Activated CD8-positive, alpha-beta T cell treated with anti-CD3 and anti-CD28 coated beads, Interleukin-2, amount 10 ng/mL, durations not matched to agents 7 days and 5 days (primary cell): ENCODE results near the gene UNC13A. TPM values are rescaled to one million over a fixed set of nuclear protein-coding genes. Genes with fewer than 3 reads are reported as not detected.

ENCODE experiments used
- ATAC-seq: fragments of 150-1000 bp; cut with Tn5 transposase; one replicate; pipeline ENCODE4 v1.10.0; 2021; ENCODE audit warnings: moderate library complexity
- CTCF ChIA-PET: fragments of 350-600 bp; sonication (Branson Sonifier 250); formaldehyde crosslinking; loops from one replicate; lab custom pipeline; 2021; ENCODE audit warnings: antibody characterized with exemption; lab: Charles Lee
- POLR2A ChIA-PET: fragments of 350-600 bp; sonication (Branson Sonifier 250); formaldehyde crosslinking; loops from one replicate; lab custom pipeline; 2021; ENCODE audit warnings: antibody characterized with exemption; lab: Charles Lee
- DNase-seq: peaks from one replicate; pipeline ENCODE4 v3.0.0-alpha.2; 2020
- H3K27ac Mint-ChIP-seq: one replicate; pipeline ENCODE4 v1.8.0; 2021; ENCODE audit warnings: mild to moderate bottlenecking, mixed read lengths
- H3K27me3 Mint-ChIP-seq: one replicate; pipeline ENCODE4 v1.8.0; 2021; ENCODE audit warnings: low read depth, mixed read lengths
- H3K36me3 Mint-ChIP-seq: one replicate; pipeline ENCODE4 v1.8.0; 2021; ENCODE audit warnings: low read depth, mixed read lengths
- H3K4me1 Mint-ChIP-seq: one replicate; pipeline ENCODE4 v1.8.0; 2021; ENCODE audit warnings: low read depth, mixed read lengths
- H3K4me3 Mint-ChIP-seq: one replicate; pipeline ENCODE4 v1.8.0; 2021; ENCODE audit warnings: mild to moderate bottlenecking, mixed read lengths
- H3K9me3 Mint-ChIP-seq: one replicate; pipeline ENCODE4 v1.8.0; 2022; ENCODE audit warnings: mixed read lengths; ENCODE audit not compliant: insufficient read depth
- total RNA-seq, 2 experiments: library from RNA; stranded (reverse); gene quantifications; one replicate each; pipeline ENCODE4 v1.2.3, GENCODE V29; 2021

Gene UNC13A
- total RNA-seq, 2 experiments from 2014 or later = 0.03 TPM

DNA sequence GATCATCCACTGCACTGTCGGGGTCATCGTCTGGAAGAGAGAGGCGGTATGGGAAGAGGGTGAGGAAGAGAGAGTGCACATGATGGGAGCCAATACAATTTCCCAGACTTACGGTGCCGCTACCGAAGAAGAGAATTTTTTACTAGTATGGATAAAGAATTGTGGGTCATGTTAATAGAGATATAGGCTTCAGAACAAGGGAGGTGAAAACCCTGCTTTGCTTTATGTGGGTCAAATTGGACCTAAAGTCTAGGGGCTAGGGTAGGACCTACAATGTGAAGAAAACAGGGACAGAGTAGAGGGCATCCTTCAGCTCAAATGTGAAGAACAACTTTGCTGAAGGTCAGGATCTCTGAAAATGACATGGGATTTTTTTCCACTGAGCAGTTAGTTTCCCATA, 29.9 kb downstream of the UNC13A start:
- H3K9me3 Mint-ChIP-seq = no peaks in the 10 kb centered on the region
- H3K27ac Mint-ChIP-seq = no peak overlapping the region
- POLR2A ChIA-PET = no interaction called here
- DNase-seq (no peak), ATAC-seq (no peak)
- no peaks in the 10 kb centered on the region for H3K36me3 Mint-ChIP-seq
- CTCF ChIA-PET = no interaction called here
- no peak overlapping the region for H3K4me3 Mint-ChIP-seq
- peaks cover 2% of the 10 kb centered on the region for H3K27me3 Mint-ChIP-seq
- H3K4me1 Mint-ChIP-seq = no peaks in the 10 kb centered on the region

DNA sequence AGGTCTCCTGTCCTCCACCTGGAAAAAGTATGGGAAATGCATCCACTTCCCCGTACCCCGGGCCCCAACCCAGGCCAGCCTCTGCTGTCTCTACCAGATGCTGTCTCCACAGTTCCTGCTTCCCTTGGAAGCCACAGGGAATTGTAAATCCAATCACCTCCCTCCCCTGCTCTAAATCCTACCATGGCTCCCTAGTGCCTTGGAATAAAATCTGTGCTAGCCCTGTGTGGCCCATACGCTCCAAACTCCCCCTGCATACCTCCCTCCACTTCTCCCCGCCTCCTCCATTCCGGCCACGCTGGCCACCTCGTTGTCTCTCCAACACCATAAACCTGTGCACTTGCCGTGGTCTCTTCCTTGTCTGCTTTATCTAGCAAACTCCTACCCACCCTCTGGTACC, 31.2 kb downstream of the UNC13A start:
- POLR2A ChIA-PET = no interaction called here
- Mint-ChIP-seq H3K36me3 (no peaks in the 10 kb centered on the region), H3K27ac (no peak overlapping the region), H3K9me3 (no peaks in the 10 kb centered on the region), H3K4me1 (no peaks in the 10 kb centered on the region), H3K4me3 (no peak overlapping the region), H3K27me3 (peaks cover 2% of the 10 kb centered on the region)
- CTCF ChIA-PET = no interaction called here
- DNase-seq (no peak), ATAC-seq (no peak)

DNA sequence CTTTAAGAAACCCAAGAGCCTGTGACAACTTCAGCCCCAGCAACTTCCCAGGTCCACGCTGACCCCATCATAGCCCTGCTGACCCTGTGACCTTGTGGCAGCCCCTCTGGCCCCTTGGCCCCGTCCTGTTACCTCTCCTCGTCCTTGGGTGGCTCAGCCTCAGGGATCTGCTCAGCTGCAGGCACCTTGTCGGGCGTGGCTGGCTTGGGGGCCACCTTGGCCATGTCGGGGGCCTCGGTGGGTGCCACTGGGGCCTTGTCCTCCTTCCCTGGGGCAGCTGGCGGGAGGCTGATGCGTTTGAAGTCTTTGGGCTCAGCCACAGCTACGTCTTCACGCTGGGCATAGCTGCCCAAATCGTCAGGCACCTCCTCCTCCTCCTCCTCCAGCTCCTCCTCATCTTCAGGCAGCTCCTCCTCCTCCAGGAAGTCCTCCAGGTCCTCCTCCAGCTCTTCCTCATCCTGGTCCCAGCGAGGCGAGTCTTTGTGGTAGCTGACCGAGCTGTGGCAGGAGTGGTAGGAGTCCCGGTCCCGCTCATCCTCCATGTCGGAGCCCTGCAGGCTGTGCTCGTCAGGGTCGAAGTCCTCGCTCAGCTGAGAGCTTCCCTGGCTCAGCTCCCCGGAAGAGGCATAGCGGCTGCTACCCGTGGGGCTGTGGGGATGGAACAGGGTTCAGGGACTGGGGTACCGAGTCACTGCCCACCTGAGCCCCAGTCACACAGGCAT, 32.2 kb downstream of the UNC13A start:
- H3K36me3 Mint-ChIP-seq = no peaks in the 10 kb centered on the region
- H3K9me3 Mint-ChIP-seq = no peaks in the 10 kb centered on the region
- ChIA-PET CTCF (no interaction called here), POLR2A (no interaction called here)
- peaks cover 2% of the 10 kb centered on the region for H3K27me3 Mint-ChIP-seq
- ATAC-seq (no peak), DNase-seq (no peak)
- H3K4me3 Mint-ChIP-seq = no peak overlapping the region
- H3K4me1 Mint-ChIP-seq = no peaks in the 10 kb centered on the region
- no peak overlapping the region for H3K27ac Mint-ChIP-seq

DNA sequence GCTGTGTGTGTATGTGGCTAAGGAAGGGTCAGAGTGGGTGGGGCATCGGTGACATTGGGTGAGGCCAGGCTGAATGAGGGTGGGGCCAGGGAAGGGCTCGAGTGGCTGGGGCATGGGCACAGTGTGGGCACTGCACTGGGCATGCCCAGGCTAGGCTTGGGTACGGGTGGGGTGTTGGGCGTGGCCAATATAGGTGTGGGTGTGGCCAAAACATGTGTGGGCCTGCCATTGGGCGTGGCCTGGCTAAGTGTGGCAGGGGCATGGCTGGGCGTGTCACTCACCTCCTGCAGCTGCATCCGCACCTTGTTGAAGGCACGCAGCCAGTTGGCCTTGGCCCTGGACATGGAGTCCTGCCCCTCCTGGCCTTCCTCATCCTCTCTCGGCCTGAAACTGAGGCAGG, 33.2 kb downstream of the UNC13A start:
- H3K4me1 Mint-ChIP-seq = no peaks in the 10 kb centered on the region
- H3K36me3 Mint-ChIP-seq = no peaks in the 10 kb centered on the region
- H3K9me3 Mint-ChIP-seq = no peaks in the 10 kb centered on the region
- no peak overlapping the region for H3K27ac Mint-ChIP-seq
- H3K4me3 Mint-ChIP-seq = no peak overlapping the region
- no peak for DNase-seq
- POLR2A ChIA-PET = no interaction called here
- no peak for ATAC-seq
- CTCF ChIA-PET = no interaction called here
- H3K27me3 Mint-ChIP-seq = peaks cover 2% of the 10 kb centered on the region

DNA sequence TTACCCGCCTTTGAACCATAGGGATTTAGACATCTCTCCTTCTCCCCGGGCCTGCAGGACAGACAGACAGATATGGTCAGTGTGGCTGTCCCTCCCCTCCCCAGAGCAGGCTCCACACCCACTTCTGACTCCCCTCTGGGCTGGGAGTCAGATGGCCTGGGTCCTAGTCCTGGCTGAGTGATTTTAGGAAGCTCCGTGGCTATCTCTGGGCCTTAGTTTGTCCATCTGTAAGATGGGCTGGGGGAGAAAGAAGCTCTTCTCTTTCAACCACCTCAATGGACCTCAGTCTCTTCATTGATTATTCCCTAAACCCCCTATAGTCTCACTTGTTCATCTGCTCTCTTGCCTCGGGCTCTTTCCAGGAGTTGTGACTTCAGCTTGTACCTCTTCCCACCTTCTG, 35.5 kb downstream of the UNC13A start:
- Mint-ChIP-seq H3K36me3 (no peaks in the 10 kb centered on the region), H3K27ac (no peak overlapping the region), H3K27me3 (peaks cover 2% of the 10 kb centered on the region), H3K4me3 (no peak overlapping the region), H3K9me3 (no peaks in the 10 kb centered on the region), H3K4me1 (no peaks in the 10 kb centered on the region)
- DNase-seq (no peak), ATAC-seq (no peak)
- POLR2A ChIA-PET = interaction anchor here (0.9 kb wide), 1 partner anchor 21 kb away, joined by 3 read pairs; no protein-coding TSS in a partner anchor
- CTCF ChIA-PET = no interaction called here

DNA sequence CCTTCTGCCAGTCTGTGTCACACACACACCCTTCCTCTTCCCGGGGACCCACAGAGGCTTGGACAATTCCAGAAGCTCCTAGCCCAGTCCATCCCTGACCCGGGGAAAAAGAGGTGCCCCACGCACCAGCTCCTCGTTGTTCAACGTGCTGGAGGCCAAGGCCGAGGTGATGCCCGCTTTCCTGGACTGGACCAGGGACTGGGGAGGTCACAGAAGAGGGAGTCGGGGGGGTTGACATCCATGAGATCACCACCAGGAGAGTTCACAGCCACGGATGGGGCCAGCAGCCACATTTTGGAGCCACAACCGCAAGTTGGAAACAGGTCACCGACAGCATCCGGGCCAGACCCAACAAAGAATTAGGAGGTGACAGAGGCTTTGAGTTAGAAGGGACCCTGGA, 39.4 kb downstream of the UNC13A start:
- Mint-ChIP-seq H3K4me1 (no peaks in the 10 kb centered on the region), H3K36me3 (no peaks in the 10 kb centered on the region), H3K9me3 (no peaks in the 10 kb centered on the region), H3K4me3 (no peak overlapping the region), H3K27ac (no peak overlapping the region), H3K27me3 (no peaks in the 10 kb centered on the region)
- CTCF ChIA-PET = no interaction called here
- ATAC-seq (no peak), DNase-seq (no peak)
- POLR2A ChIA-PET = no interaction called here

DNA sequence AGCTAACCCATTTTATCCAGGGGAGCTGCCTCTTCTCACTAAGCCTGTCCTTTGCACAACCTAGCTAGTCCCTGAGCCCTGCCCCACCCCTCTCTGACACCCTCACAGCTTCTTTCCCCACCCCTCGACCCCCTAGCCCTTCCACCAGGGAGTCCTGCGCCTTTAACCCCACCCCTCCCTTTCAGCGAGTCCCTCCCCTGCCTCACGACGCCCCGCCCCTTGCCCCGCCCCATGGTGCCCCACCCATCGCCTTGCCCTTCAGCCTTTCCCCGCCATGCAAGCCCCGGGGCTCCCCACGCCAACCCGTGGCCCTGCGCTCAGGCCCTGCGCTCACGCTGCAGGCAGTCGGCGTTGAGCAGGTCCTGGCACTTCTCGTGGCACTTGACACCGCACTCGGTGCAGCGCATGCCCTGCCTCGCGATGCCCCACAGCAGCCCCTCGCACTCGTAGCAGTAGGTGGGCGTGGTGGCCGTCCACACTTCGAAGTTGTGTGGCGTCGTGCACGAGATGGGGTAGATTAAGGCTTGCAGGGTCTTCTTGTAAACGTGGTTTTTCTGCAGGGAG, 40.0 kb downstream of the UNC13A start:
- Mint-ChIP-seq H3K27ac (no peak overlapping the region), H3K27me3 (peaks cover 2% of the 10 kb centered on the region), H3K4me1 (no peaks in the 10 kb centered on the region), H3K4me3 (no peak overlapping the region), H3K36me3 (no peaks in the 10 kb centered on the region), H3K9me3 (no peaks in the 10 kb centered on the region)
- CTCF ChIA-PET = no interaction called here
- DNase-seq (no peak), ATAC-seq (no peak)
- POLR2A ChIA-PET = no interaction called here

DNA sequence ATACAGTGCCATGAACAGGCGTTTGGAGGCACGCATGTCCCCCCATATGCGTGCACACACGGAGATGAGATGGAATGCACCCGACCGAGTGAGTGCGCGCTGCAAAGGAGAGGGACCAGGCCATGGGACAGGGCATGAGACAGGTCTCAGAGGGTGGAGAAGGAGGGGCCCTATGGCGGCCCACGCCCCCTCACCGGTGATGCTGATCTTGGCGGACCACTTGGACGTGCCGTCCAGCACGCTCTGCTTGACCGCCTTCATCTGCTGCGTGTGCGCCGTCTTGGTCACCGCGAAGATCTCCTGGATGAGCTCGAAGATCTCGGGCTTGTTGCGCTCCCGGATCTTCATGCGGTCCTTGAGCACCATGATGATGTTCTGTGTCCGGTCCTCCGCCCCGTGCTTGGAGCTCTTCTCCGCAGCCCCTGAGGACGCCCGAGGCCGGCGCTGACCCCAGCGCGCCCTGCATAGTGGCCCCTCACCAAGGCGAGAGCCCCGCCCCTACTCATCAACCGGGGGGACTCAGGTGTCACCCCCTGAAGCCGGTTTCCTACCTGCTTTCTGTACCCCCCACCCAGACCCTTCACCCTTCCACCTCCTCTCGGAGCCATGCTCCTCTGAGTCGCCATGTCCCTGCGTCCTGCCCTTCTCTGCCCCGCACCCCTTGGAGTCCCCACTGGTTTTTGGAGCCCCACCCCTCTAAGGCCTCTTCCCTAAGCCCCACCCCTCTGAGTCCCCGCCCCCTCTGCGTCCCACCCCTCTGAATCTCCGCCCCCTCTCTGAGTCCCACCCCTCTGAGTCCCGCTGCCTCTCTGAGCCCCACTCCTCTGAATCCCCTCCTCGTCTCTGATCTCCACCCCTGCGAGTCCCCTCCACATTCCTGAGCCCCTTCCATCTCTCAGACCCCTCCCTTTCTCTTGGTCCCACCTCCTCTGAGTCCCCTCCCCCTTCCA, 40.8 kb downstream of the UNC13A start:
- H3K27ac Mint-ChIP-seq = no peak overlapping the region
- no peaks in the 10 kb centered on the region for H3K4me1 Mint-ChIP-seq
- peaks cover 2% of the 10 kb centered on the region for H3K27me3 Mint-ChIP-seq
- H3K4me3 Mint-ChIP-seq = no peak overlapping the region
- H3K9me3 Mint-ChIP-seq = no peaks in the 10 kb centered on the region
- no peak for ATAC-seq
- ChIA-PET POLR2A (no interaction called here), CTCF (interaction anchor here (0.9 kb wide), 1 partner anchor 152 kb away, joined by 3 read pairs; no protein-coding TSS in a partner anchor)
- H3K36me3 Mint-ChIP-seq = no peaks in the 10 kb centered on the region
- DNase-seq = no peak

DNA sequence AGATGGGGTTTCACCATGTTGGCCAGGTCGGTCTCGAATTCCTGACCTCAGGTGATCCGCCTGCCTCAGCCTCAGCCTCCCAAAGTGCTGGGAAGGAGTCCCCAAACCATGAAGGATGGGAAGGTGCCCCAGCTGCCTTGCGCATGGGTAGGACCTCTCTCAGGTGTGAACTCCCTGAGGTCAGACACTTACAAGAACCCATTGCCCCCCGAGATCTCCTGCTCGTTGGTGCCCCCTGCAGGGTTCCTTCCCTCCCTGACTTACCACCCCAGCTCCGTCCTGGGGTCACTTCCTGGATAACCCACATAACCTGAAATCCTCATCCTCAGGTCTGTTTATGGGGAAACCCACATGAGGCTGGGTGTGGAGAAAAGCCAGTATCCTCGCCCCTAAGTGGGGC, 41.7 kb downstream of the UNC13A start:
- no peaks in the 10 kb centered on the region for H3K36me3 Mint-ChIP-seq
- H3K27ac Mint-ChIP-seq = no peak overlapping the region
- no peak for ATAC-seq
- no peak for DNase-seq
- H3K4me3 Mint-ChIP-seq = no peak overlapping the region
- ChIA-PET CTCF (interaction anchor here (0.9 kb wide), 1 partner anchor 151 kb away, joined by 3 read pairs; no protein-coding TSS in a partner anchor), POLR2A (no interaction called here)
- peaks cover 2% of the 10 kb centered on the region for H3K27me3 Mint-ChIP-seq
- H3K9me3 Mint-ChIP-seq = no peaks in the 10 kb centered on the region
- H3K4me1 Mint-ChIP-seq = no peaks in the 10 kb centered on the region

DNA sequence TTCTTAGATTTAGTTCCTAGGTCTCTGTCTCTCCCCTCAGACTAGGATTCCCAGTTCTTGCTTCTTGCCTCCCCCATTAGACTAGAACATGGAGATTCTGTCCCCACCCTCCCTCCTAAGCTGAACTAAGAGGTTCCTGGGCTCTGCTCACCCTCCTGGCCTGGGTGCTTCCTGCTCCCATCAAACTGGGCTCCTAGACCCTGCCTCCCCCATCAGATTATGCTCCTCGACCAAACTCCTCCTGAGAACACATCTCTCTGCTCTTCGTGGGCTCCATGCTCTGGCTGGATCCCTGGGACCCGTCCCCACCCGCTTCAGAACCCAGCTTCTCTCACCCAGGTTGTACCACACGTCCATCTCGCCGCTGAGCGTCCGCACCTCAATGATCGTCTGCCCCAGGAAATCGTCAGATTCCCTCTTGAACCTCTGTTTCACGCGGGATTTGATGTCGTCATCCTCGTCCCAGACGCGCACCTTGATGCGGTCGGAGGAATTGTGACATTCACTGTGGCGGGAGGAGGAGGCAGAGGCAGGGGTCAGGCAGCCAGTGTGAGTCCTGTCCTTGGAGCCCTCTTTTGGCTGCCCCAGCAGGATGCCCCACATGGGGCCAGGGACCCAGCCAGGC, 42.7 kb downstream of the UNC13A start:
- no peaks in the 10 kb centered on the region for H3K4me1 Mint-ChIP-seq
- H3K4me3 Mint-ChIP-seq = no peak overlapping the region
- H3K36me3 Mint-ChIP-seq = no peaks in the 10 kb centered on the region
- POLR2A ChIA-PET = no interaction called here
- ATAC-seq (no peak), DNase-seq (no peak)
- H3K27me3 Mint-ChIP-seq = peaks cover 2% of the 10 kb centered on the region
- H3K27ac Mint-ChIP-seq = no peak overlapping the region
- H3K9me3 Mint-ChIP-seq = no peaks in the 10 kb centered on the region
- CTCF ChIA-PET = no interaction called here

DNA sequence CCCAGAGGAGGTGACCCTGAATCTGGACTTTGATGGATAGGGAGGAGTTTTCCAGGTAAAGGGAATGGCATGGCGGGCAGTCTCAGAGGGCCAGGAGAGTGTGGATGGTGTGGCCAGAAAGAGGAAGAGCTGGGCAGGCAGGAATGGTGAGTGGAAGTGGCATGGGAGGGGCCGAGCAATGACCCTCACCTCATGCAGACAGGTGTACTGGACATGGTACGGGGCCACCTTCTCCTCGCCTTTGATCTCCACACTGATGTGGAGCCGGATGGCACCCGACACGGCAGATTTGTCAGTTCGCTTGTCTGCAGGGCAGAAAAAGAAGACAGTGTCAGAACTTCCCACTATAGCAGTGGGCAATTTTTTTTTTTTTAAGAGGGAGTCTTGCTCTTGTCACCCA, 45.5 kb downstream of the UNC13A start:
- ATAC-seq (no peak), DNase-seq (no peak)
- ChIA-PET POLR2A (no interaction called here), CTCF (no interaction called here)
- H3K36me3 Mint-ChIP-seq = no peaks in the 10 kb centered on the region
- peaks cover 2% of the 10 kb centered on the region for H3K27me3 Mint-ChIP-seq
- no peak overlapping the region for H3K27ac Mint-ChIP-seq
- H3K4me3 Mint-ChIP-seq = no peak overlapping the region
- H3K4me1 Mint-ChIP-seq = no peaks in the 10 kb centered on the region
- no peaks in the 10 kb centered on the region for H3K9me3 Mint-ChIP-seq
